H9 (cell line): Measurements from ENCODE around the gene ARHGAP45. TPM values are rescaled to one million over a fixed set of nuclear protein-coding genes. Genes with fewer than 3 reads are reported as not detected.

Experiments
- DNase-seq: peaks from one replicate; pipeline ENCODE4 v3.0.0-alpha.2; 2017
- H2AFZ ChIP-seq: one replicate; pipeline ENCODE4 v1.6.1; 2013; ENCODE audit warnings: mild to moderate bottlenecking, low read length, control low read depth, moderate library complexity
- H2AK5ac ChIP-seq: 2 replicates; pipeline ENCODE4 v1.6.1; 2013; ENCODE audit warnings: low read length, control low read depth, mixed read lengths; ENCODE audit not compliant: insufficient read length
- H2BK120ac ChIP-seq: one replicate; pipeline ENCODE4 v1.6.1; 2013; ENCODE audit warnings: low read depth, mild to moderate bottlenecking, low read length, control low read depth, inconsistent platforms; ENCODE audit not compliant: poor library complexity, severe bottlenecking
- H2BK12ac ChIP-seq: 2 replicates; pipeline ENCODE4 v1.6.1; 2013; ENCODE audit warnings: low read length, control low read depth, mixed read lengths, low read depth; ENCODE audit not compliant: insufficient read length
- H2BK15ac ChIP-seq: 2 replicates; pipeline ENCODE4 v1.6.1; 2013; ENCODE audit warnings: low read depth, low read length, control low read depth
- H2BK20ac ChIP-seq: one replicate; pipeline ENCODE4 v1.6.1; 2013; ENCODE audit warnings: low read depth, mild to moderate bottlenecking, low read length, control low read depth, inconsistent platforms; ENCODE audit not compliant: poor library complexity, severe bottlenecking
- H2BK5ac ChIP-seq: 2 replicates; pipeline ENCODE4 v1.6.1; 2013; ENCODE audit warnings: low read length, control low read depth, mixed read lengths; ENCODE audit not compliant: insufficient read length
- H3K14ac ChIP-seq: 2 replicates; pipeline ENCODE4 v1.6.1; 2013; ENCODE audit warnings: low read length, control low read depth; ENCODE audit not compliant: insufficient read depth
- H3K18ac ChIP-seq: 2 replicates; pipeline ENCODE4 v1.6.1; 2013; ENCODE audit warnings: low read depth, mild to moderate bottlenecking, mixed read lengths, low read length, control low read depth; ENCODE audit not compliant: insufficient read length
- H3K23ac ChIP-seq: 2 replicates; pipeline ENCODE4 v1.6.1; 2013; ENCODE audit warnings: low read length, control low read depth, mixed read lengths, low read depth; ENCODE audit not compliant: insufficient read length
- H3K23me2 ChIP-seq: 2 replicates; pipeline ENCODE4 v1.6.1; 2013; ENCODE audit warnings: low read depth, mild to moderate bottlenecking, mixed read lengths, low read length, control low read depth; ENCODE audit not compliant: insufficient read length, poor library complexity, severe bottlenecking
- H3K27ac ChIP-seq: 2 replicates; pipeline ENCODE4 v1.5.1; 2013; ENCODE audit warnings: low read length, control low read depth, mixed read lengths, low read depth; ENCODE audit not compliant: insufficient read length
- H3K27me3 ChIP-seq: 2 replicates; pipeline ENCODE4 v1.6.1; 2013; ENCODE audit warnings: low read length, control low read depth, inconsistent platforms; ENCODE audit not compliant: insufficient read depth
- H3K4ac ChIP-seq: 2 replicates; pipeline ENCODE4 v1.6.1; 2013; ENCODE audit warnings: low read depth, mild to moderate bottlenecking, control low read depth, inconsistent platforms, low read length, moderate library complexity
- H3K4me1 ChIP-seq: 2 replicates; pipeline ENCODE4 v1.6.1; 2013; ENCODE audit warnings: low read length, control low read depth, inconsistent platforms; ENCODE audit not compliant: insufficient read depth
- H3K4me2 ChIP-seq: 2 replicates; pipeline ENCODE4 v1.6.1; 2013; ENCODE audit warnings: low read length, control low read depth, mixed read lengths; ENCODE audit not compliant: insufficient read length, insufficient read depth
- H3K56ac ChIP-seq: 2 replicates; pipeline ENCODE4 v1.6.1; 2013; ENCODE audit warnings: low read depth, mild to moderate bottlenecking, mixed read lengths, low read length, control low read depth; ENCODE audit not compliant: insufficient read length
- H3K79me1 ChIP-seq: 2 replicates; pipeline ENCODE4 v1.6.1; 2013; ENCODE audit warnings: low read depth, mild to moderate bottlenecking, moderate library complexity, low read length, control low read depth, inconsistent platforms; ENCODE audit not compliant: insufficient read depth, poor library complexity, severe bottlenecking
- H3K79me2 ChIP-seq: 2 replicates; pipeline ENCODE4 v1.6.1; 2013; ENCODE audit warnings: low read length, control low read depth, inconsistent platforms; ENCODE audit not compliant: insufficient read depth
- H3K9ac ChIP-seq: 2 replicates; pipeline ENCODE4 v1.6.1; 2013; ENCODE audit warnings: low read length, control low read depth, mixed read lengths; ENCODE audit not compliant: insufficient read length; ENCODE audit errors: extremely low read depth
- H3K9me3 ChIP-seq: one replicate; pipeline ENCODE4 v1.6.1; 2013; ENCODE audit warnings: low read depth, low read length, inconsistent platforms; ENCODE audit not compliant: control insufficient read depth
- H3T11ph ChIP-seq: one replicate; pipeline ENCODE4 v1.6.1; 2013; ENCODE audit warnings: mild to moderate bottlenecking, low read length, control low read depth, inconsistent platforms
- H4K20me1 ChIP-seq: one replicate; pipeline ENCODE4 v1.6.1; 2013; ENCODE audit not compliant: control insufficient read depth, insufficient read length, insufficient read depth
- H4K5ac ChIP-seq: 2 replicates; pipeline ENCODE4 v1.6.1; 2013; ENCODE audit warnings: low read depth, mild to moderate bottlenecking, mixed read lengths, low read length, control low read depth; ENCODE audit not compliant: insufficient read length
- H4K8ac ChIP-seq: replicated peaks from 2 replicates; pipeline ENCODE4 v1.6.1; 2013; ENCODE audit warnings: low read length, control low read depth, mixed read lengths, low read depth; ENCODE audit not compliant: insufficient read length
- H4K91ac ChIP-seq: 2 replicates; pipeline ENCODE4 v1.6.1; 2013; ENCODE audit warnings: low read depth, mild to moderate bottlenecking, moderate library complexity, mixed read lengths, low read length, control low read depth; ENCODE audit not compliant: insufficient read length
- H3K27ac Mint-ChIP-seq, 3 experiments: 2 replicates in 2 of 3; 3 replicates in 1 of 3; pipeline ENCODE4 v1.8.0; 2020 to 2021; ENCODE audit warnings: mixed read lengths in 3 of 3, mild to moderate bottlenecking in 1 of 3, moderate library complexity in 1 of 3
- H3K27me3 Mint-ChIP-seq: 2 replicates; pipeline ENCODE4 v1.8.0; 2021; ENCODE audit warnings: low read depth, mild to moderate bottlenecking, moderate library complexity, mixed read lengths
- H3K36me3 Mint-ChIP-seq, 3 experiments: 2 replicates in 2 of 3; 3 replicates in 1 of 3; pipeline ENCODE4 v1.8.0; 2020 to 2021; ENCODE audit warnings: low read depth in 3 of 3, mixed read lengths in 3 of 3; ENCODE audit not compliant: insufficient read depth in 1 of 3
- H3K4me1 Mint-ChIP-seq, 2 experiments: 2 replicates each; pipeline ENCODE4 v1.8.0; 2020; ENCODE audit warnings: mixed read lengths in 2 of 2
- H3K4me3 Mint-ChIP-seq, 2 experiments: 2 replicates in 1 of 2; 3 replicates in 1 of 2; pipeline ENCODE4 v1.8.0; 2020 to 2021; ENCODE audit warnings: mild to moderate bottlenecking in 2 of 2, mixed read lengths in 2 of 2, moderate library complexity in 1 of 2
- H3K9me3 Mint-ChIP-seq, 2 experiments: 2 replicates in 1 of 2; 3 replicates in 1 of 2; pipeline ENCODE4 v1.8.0; 2020; ENCODE audit warnings: mild to moderate bottlenecking in 2 of 2, mixed read lengths in 2 of 2, moderate library complexity in 1 of 2
- WGBS: extraction: QIAGEN DNeasy Blood & Tissue Kit; methylation state at CpG from one replicate; pipeline ENCODE4 v1.1.7; 2013; ENCODE audit warnings: missing lambda C conversion rate, low lambda C conversion rate, mixed read lengths; ENCODE audit not compliant: insufficient read length; ENCODE audit errors: extremely low coverage; 5-methylcytosine and 5-hydroxymethylcytosine counted together
- total RNA-seq: library from RNA; stranded (reverse); gene quantifications from 2 replicates; pipeline ENCODE4 v1.2.1, GENCODE V29; 2021
- TF ChIP-seq, protein P1 (sequence below): fragments of 200-600 bp; sonication (generic); conservative IDR thresholded peaks from 3 replicates; pipeline ENCODE4 v1.8.0; 2021; ENCODE audit warnings: antibody characterized with exemption, mild to moderate bottlenecking

Gene ARHGAP45
- total RNA-seq, 1 experiment from 2014 or later = 39.8 TPM

DNA sequence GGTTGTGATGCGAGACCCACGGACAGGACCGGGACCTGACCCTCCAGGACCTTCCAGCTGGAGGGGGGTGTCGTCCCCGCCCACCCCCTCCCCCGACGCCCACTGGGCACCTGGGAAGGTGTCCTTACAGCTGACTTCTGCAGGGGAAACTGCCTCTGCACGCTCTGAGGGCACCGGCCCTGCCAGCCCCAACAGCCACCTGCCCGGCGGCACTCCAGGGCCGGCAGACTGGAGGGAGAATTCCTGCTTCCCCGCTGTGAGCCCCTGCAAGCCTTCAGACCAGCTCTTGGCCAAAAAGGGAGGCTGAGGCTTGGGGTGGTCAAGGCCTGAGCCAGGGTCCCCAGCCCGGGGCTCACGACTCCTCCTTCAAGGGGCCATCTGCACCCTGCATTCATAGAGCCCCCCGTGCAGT lies 39.3 kb upstream of the ARHGAP45 start:
- Histone ChIP-seq H3K4me1 (no peaks in the 10 kb centered on the region), H2BK12ac (no peak overlapping the region), H3K18ac (peak overlapping the region; percentile 100), H4K5ac (no peak overlapping the region), H2BK5ac (no peak overlapping the region), H4K8ac (no peak overlapping the region), H2BK20ac (no peak overlapping the region), H2AK5ac (no peak overlapping the region), H3K56ac (no peak overlapping the region), H2AFZ (no peak overlapping the region), H2BK15ac (no peak overlapping the region), H3K27me3 (no peaks in the 10 kb centered on the region), H3K9ac (peak overlapping the region; percentile 83), H3K27ac (no peak overlapping the region), H3K9me3 (no peaks in the 10 kb centered on the region), H3K4me2 (peak overlapping the region; percentile 90), H2BK120ac (no peak overlapping the region), H4K20me1 (no peaks in the 10 kb centered on the region), H3T11ph (no peak overlapping the region), H3K14ac (peak overlapping the region; percentile 100), H3K79me1 (peaks cover 7% of the 10 kb centered on the region), H3K4ac (no peak overlapping the region), H3K23ac (no peak overlapping the region), H4K91ac (no peak overlapping the region), H3K79me2 (peaks cover 15% of the 10 kb centered on the region; the same call in 1 of the 2 replicates), H3K23me2 (peaks cover 16% of the 10 kb centered on the region)
- H3K4me1 Mint-ChIP-seq = peaks cover 4 to 22% of the 10 kb centered on the region in 2 experiments; a peak in 3 of 4 replicates
- TF ChIP-seq, protein P1, sequence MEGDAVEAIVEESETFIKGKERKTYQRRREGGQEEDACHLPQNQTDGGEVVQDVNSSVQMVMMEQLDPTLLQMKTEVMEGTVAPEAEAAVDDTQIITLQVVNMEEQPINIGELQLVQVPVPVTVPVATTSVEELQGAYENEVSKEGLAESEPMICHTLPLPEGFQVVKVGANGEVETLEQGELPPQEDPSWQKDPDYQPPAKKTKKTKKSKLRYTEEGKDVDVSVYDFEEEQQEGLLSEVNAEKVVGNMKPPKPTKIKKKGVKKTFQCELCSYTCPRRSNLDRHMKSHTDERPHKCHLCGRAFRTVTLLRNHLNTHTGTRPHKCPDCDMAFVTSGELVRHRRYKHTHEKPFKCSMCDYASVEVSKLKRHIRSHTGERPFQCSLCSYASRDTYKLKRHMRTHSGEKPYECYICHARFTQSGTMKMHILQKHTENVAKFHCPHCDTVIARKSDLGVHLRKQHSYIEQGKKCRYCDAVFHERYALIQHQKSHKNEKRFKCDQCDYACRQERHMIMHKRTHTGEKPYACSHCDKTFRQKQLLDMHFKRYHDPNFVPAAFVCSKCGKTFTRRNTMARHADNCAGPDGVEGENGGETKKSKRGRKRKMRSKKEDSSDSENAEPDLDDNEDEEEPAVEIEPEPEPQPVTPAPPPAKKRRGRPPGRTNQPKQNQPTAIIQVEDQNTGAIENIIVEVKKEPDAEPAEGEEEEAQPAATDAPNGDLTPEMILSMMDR = no peak
- H3K36me3 Mint-ChIP-seq = peaks cover 19 to 27% (median 26%) of the 10 kb centered on the region in 3 experiments; a peak in 6 of 7 replicates
- no CpG with 5 or more reads among the region's 16 CpGs for WGBS
- peak overlapping the region in 1 of 3 experiments; percentile 68; a peak in 1 of 7 replicates for H3K27ac Mint-ChIP-seq
- DNase-seq = no peak
- H3K4me3 Mint-ChIP-seq = peak overlapping the region; percentile 91 to 98
- H3K9me3 Mint-ChIP-seq = no peaks in the 10 kb centered on the region
- no peaks in the 10 kb centered on the region; the same call in 1 of the 2 replicates for H3K27me3 Mint-ChIP-seq
